HUDEP-2 (cell line): ENCODE measurements around the gene ZGPAT.
A peak's percentile ranks its signal among the peaks of the same experiment; 100 is the strongest.

Experiments
- DNase-seq, 76 experiments: peaks; one replicate each; lab custom pipeline; 2025; ENCODE audit not compliant: unreplicated experiment in 76 of 76; lab: John Stamatoyannopoulos, UW

Gene ZGPAT

GRCh38 chr20:63732118-63733095, 24.6 kb downstream of the ZGPAT start:
- no peak for DNase-seq

GRCh38 chr20:63733117-63733516, 25.3 kb downstream of the ZGPAT start:
- DNase-seq, result no peak

- no peak for DNase-seq
Measured at GRCh38 chr20:63733579-63734081, 25.8 kb downstream of the ZGPAT start.

- DNase-seq, result no peak
Measured at GRCh38 chr20:63734111-63734945, 26.5 kb downstream of the ZGPAT start.

GRCh38 chr20:63734946-63735858, 27.4 kb downstream of the ZGPAT start:
- DNase-seq, result no peak

GRCh38 chr20:63735859-63736718, 28.2 kb downstream of the ZGPAT start, which contains the start of gene LIME1:
TSS of gene LIME1 (plus strand) at chr20:63736664. CDS start at chr20:63737550, 886 bp downstream.
- peak in 68 of 76 experiments; percentile 10 to 86 (median 63) for DNase-seq

- DNase-seq, result peak in 1 of 76 experiments; percentile 32
Measured at GRCh38 chr20:63736893-63737694, 29.3 kb downstream of the ZGPAT start.

- DNase-seq, result no peak
Measured at GRCh38 chr20:63737695-63737944, 29.8 kb downstream of the ZGPAT start.

- DNase-seq, result peak in 2 of 76 experiments; percentile 12 to 15
Measured at GRCh38 chr20:63737945-63738686, 30.3 kb downstream of the ZGPAT start.

- DNase-seq, result peak in 7 of 76 experiments; percentile 2 to 45 (median 37)
Measured at GRCh38 chr20:63738687-63739129, 30.9 kb downstream of the ZGPAT start.

- DNase-seq, result peak in 57 of 76 experiments; percentile 3 to 73 (median 50)
Measured at GRCh38 chr20:63739130-63740069, 31.6 kb downstream of the ZGPAT start, which contains the start of gene SLC2A4RG. TSS of gene SLC2A4RG (plus strand) at chr20:63739776. CDS start at chr20:63739913, 137 bp downstream.

- peak in 3 of 76 experiments; percentile 5 to 11 (median 9) for DNase-seq
Measured at GRCh38 chr20:63740070-63740626, 32.3 kb downstream of the ZGPAT start.

- DNase-seq, result peak in 69 of 76 experiments; percentile 5 to 83 (median 64)
Measured at GRCh38 chr20:63740627-63741353, 33.0 kb downstream of the ZGPAT start.

- no peak for DNase-seq
Measured at GRCh38 chr20:63741354-63741675, 33.5 kb downstream of the ZGPAT start.

GRCh38 chr20:63741676-63742380, 34.0 kb downstream of the ZGPAT start:
- DNase-seq, result no peak
